Iris pigment epithelial cell (primary cell): ENCODE results near the gene EXOC6B.

ENCODE experiments used
- DNase-seq: peaks from one replicate; pipeline ENCODE4 v3.0.0-alpha.2; 2011; ENCODE audit warnings: low read depth

Gene EXOC6B

GRCh38 chr2:72825257-72826155, at the start of gene EXOC6B:
Gene EXOC6B (minus strand): TSS chr2:72826033.
- DNase-seq: peak; percentile 90

- no peak for DNase-seq
These were observed 46.0 kb upstream of the EXOC6B start for GRCh38 chr2:72871880-72872279.

GRCh38 chr2:72871060-72871459, 45.2 kb upstream of the EXOC6B start:
- DNase-seq: no peak

- DNase-seq: peak; percentile 80
These were observed 38.7 kb upstream of the EXOC6B start for GRCh38 chr2:72864500-72864899.

GRCh38 chr2:72863046-72863445, 37.2 kb upstream of the EXOC6B start:
- no peak for DNase-seq

- DNase-seq: peak; percentile 87
These were observed 36.6 kb upstream of the EXOC6B start for GRCh38 chr2:72862239-72862988.

GRCh38 chr2:72859831-72860262, 34.0 kb upstream of the EXOC6B start:
- peak; percentile 58 for DNase-seq

- peak; percentile 8 for DNase-seq
These were observed 25.5 kb upstream of the EXOC6B start for GRCh38 chr2:72851333-72851732.

GRCh38 chr2:72849138-72849462, 23.3 kb upstream of the EXOC6B start:
- no peak for DNase-seq

- no peak for DNase-seq
These were observed 22.8 kb upstream of the EXOC6B start for GRCh38 chr2:72848436-72849137.

GRCh38 chr2:72847534-72848315, 21.9 kb upstream of the EXOC6B start:
- DNase-seq: no peak

GRCh38 chr2:72846171-72847095, 20.6 kb upstream of the EXOC6B start:
- DNase-seq: no peak

- DNase-seq: no peak
These were observed 17.5 kb upstream of the EXOC6B start for GRCh38 chr2:72843301-72843700.

- DNase-seq: no peak
These were observed 15.8 kb upstream of the EXOC6B start for GRCh38 chr2:72841462-72842125.

- DNase-seq: no peak
These were observed 14.2 kb upstream of the EXOC6B start for GRCh38 chr2:72840066-72840465.

GRCh38 chr2:72837171-72837570, 11.3 kb upstream of the EXOC6B start:
- peak; percentile 75 for DNase-seq

GRCh38 chr2:72835403-72835802, 9.6 kb upstream of the EXOC6B start:
- DNase-seq: no peak

- DNase-seq: no peak
These were observed 8.8 kb upstream of the EXOC6B start for GRCh38 chr2:72834596-72834995.

- DNase-seq: no peak
These were observed 7.4 kb upstream of the EXOC6B start for GRCh38 chr2:72833084-72833714.

GRCh38 chr2:72830273-72830672, 4.4 kb upstream of the EXOC6B start:
- DNase-seq: no peak
